HG02885 (cell line): ENCODE results near the gene POLE4.

Experiments
- ATAC-seq: cut with Tn5 transposase; IDR thresholded peaks from one replicate; pipeline ENCODE4 v1.9.1; 2021; ENCODE audit warnings: mild to moderate bottlenecking; ENCODE audit not compliant: unreplicated experiment, poor library complexity

Gene POLE4

DNA sequence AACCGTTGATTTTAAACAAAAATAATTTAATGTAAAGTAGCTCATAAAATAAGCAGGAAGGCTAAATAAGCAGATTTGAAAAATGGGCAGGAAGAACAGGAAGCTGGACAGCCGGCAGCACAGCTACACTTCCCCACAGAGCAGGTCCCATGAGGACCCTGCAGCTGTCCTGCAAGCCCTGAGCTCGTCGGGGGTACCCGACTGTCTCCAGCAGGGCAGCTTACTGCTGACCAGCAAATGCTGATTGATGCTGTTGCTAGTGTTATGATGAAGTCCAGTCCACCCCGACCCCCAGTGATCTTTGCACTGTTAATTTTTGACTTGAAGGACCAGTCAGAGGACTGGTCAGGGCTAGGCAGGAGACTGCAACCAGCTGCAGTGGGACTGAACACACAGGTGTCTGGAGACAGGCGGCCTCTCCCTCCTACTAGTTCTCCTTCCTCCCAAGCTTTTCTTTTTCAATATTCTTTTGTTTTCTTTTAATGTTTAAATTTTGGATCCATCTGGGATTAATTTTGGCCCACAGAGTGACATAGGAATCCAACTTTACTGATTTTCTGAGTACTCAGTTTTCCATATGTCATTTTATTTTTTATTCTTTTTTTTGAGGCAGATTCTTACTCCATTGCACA is 27.7 kb downstream of the POLE4 start:
- ATAC-seq = no peak

DNA sequence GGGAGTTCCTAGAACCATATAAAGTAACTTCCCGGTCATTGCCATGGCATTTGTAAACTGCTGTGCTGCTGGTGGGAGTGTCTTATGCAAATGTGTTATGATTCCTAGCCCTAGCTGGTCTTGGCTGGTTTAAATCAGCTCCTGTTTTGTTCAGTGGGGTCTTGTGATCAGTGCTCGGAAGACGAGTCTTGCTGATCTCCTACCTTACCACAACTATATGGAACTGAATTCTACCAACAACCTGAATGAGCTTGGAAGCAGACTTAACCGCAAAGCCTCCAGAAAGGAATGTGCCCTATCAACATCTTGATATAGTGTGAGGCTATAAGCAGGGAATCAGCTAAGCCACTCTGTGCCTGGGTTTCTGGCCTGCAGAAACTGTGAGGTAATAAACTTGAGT is 33.5 kb downstream of the POLE4 start:
- ATAC-seq = no peak

DNA sequence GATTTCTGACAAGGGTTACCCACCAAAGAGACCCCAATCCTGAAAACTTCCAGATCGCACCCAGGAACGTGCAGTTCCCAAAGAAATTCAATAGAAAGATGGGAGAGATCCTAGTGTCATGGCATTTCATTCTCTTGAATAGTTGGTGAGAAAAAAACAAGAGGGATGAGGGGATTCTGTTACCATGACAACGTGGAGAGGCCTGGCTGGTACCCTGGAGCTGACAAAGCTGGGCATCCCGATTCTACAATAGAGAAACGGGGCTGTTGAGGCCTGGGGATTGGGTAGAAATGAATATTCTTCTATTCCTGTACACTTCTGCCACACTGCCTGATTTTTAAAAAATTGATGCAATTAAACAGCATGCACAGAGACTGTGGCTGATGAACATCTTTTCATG is 41.0 kb downstream of the POLE4 start:
- ATAC-seq = no peak

DNA sequence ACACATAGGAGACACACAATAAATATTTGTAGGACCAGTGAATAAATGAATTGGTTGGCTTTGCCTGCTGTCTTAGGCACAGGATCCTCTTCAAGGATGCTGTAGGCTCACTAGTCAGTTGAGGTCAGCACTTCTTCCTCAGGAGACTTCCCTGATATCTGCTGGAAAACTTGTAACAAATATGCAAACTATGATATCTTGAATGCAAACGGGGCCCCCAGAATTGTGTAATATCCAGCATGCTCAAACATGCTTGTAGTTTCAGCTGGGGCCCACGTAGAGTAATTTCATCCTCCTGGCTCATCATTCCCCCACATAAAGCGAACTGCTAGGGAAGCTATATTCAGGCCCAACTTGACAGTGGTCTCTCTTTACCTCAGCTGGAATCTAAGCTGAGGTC is 43.6 kb downstream of the POLE4 start:
- ATAC-seq = no peak

DNA sequence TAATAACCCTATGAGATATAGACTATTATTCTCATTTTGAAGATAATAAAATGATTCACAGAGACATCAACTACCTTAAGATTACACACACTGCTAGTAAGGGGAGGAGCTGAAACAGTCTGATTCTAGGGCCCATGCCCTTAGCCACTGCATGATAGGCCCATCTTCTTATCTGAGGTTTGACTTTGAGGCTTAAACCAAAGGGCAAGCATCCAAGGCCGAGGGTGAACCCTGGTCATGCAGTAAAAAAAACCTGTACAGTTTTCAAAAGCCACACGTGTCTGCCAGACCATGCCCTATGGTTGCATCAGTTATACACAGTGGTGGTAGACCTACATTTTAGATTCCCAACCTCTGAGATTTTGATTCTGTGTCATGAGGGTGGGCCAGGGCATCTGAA is 44.8 kb downstream of the POLE4 start:
- no peak for ATAC-seq

DNA sequence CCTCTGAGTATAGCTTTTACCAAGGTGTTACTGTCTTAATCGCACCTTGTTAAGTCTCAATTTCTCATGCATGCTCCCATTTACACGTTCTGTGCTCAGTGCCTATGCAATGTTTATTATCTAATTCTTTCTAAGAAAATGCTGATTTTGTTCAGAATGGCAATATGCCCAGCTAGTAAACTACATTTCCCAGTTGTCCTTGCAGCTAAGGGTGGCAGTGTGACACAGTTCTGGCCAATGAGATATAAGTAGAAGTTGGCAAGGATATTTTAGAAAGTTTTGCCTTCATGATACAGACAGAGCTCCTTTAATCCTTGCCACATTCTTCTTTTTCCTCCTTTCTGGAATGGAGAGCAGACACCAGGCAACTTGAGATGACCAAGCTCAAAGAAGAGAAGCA is 45.3 kb downstream of the POLE4 start:
- no peak for ATAC-seq

DNA sequence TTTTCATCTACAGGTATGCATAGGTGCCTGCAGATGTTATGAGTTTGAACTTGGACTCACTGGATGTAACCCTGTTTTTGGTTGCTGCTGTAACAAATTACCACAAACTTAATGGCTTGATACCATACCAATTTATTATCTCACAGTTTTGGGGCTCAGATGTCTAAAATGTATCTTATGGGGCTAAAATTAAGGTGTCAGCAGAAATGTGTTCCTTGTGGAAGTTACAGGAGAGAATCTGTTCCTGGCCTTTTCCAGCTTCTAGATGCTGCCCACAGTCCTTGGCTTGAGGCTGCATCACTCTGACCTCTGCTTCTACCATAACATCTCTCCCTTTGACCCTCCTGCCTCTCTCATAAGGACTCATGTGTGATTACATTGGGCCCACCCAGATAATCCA is 47.6 kb downstream of the POLE4 start:
- no peak for ATAC-seq

DNA sequence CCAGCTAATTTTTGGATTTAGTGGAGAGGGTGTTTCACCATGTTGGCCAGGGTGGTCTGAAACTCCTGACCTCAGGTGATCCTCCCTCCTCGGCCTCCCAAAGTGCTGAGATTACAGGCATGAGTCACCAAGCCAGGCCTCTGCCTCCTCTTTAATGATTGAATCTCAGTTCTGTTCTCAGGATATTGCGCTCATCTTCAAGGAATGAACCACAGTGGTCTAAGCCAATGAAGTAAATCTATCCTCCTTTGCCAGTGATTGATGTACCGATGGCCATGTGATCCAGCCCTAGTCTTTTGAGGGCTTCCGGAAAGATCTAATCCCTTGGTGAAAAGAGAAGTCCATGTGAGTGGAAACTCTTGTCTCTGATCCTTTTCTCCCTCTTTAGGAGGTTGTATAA is 48.6 kb downstream of the POLE4 start:
- ATAC-seq = no peak

DNA sequence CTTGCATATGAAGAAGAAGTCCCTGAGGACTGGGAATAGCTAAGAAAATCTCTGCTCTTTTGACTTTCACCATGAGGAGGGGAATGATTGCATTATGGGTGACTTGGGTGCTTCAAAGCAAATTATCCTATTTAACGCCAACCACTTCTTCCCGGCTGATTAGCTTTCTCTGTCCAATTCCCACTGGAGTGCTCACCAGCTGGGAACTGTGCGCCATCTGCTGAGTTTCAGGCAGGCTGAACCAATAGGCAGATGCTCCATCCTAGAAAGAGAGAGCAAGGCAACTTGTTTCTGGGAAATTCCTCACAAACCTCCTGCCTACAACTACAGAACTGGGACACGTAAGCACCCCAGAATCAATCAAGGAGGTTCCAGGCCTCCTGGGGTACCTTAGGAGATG is 49.4 kb downstream of the POLE4 start:
- ATAC-seq = no peak

DNA sequence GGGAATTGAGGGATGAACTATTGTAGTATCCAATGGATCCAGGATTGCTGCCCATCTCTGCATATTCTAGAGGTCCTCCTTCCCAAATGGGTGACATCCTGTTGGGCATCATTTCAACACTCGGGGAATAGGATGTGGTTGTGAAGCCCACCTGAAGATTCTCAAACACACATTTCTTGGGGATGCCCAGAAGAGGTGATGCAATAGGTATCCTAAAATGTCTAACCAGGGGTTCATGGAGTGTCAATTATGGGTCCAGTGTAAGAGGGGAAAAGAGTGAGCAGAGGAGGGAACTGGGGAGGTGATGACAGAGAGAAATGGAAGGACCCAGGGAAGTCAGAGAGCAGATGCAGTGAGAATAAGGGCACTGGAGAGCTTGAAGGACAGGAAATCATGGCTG is 52.1 kb downstream of the POLE4 start:
- ATAC-seq = no peak

DNA sequence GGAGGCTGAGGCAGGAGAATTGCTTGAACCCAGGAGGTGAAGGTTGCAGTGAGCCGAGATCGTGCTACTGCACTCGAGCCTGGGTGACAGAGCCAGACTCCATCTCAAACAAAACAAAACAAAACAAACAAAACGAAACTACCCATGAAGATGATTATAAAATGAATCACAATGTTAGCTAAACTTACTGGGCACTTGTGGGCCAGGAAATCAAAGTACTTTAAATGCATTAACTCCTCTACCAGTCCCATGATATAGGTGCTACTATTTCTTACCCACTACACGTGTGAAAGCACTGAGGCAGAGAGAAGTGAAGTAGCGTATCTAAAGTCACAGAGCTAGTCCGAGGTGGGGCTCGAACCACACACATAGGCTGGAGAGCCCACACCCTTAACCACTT is 53.6 kb downstream of the POLE4 start:
- no peak for ATAC-seq

DNA sequence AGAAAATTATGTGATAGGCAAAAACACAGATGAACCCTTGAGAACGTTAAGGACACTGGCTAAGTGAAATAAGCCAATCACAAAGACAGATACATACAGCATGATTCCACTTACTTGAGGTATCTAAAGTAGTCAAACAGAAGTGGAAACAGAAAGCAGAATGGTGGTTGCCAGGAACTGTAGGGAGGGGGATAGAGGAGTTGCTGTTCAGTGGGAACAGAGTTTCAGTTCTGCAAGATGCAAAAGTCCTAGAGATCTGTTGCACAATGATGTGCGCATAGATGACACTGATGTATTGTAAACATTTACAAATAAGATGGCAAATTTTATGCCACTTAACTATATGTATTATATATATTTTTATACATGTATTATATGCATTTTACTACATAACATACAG is 59.7 kb downstream of the POLE4 start:
- peak; percentile 43 for ATAC-seq
